LNCaP clone FGC (cell line): ENCODE measurements around the gene TNFRSF4.

ENCODE experiments used
- DNase-seq: peaks from one replicate; pipeline ENCODE4 v3.0.0-alpha.2; 2011; ENCODE audit warnings: low read depth
- H3K4me3 ChIP-seq: 2 replicates; pipeline ENCODE4 v1.5.1; 2011; ENCODE audit warnings: mild to moderate bottlenecking, low read depth, low read length, control low read depth
- TF ChIP-seq, protein P1 (sequence below): IDR thresholded peaks from 2 replicates; pipeline ENCODE4 v1.5.1; 2012; ENCODE audit warnings: mild to moderate bottlenecking; ENCODE audit not compliant: control insufficient read depth, insufficient read depth; ENCODE audit errors: extremely low read depth

The TNFRSF4 gene

GRCh38 chr1:1194723-1195122 lies 19.2 kb downstream of the TNFRSF4 start:
- no peak for DNase-seq
- H3K4me3 ChIP-seq = no peak overlapping the region
- TF ChIP-seq, protein P1, sequence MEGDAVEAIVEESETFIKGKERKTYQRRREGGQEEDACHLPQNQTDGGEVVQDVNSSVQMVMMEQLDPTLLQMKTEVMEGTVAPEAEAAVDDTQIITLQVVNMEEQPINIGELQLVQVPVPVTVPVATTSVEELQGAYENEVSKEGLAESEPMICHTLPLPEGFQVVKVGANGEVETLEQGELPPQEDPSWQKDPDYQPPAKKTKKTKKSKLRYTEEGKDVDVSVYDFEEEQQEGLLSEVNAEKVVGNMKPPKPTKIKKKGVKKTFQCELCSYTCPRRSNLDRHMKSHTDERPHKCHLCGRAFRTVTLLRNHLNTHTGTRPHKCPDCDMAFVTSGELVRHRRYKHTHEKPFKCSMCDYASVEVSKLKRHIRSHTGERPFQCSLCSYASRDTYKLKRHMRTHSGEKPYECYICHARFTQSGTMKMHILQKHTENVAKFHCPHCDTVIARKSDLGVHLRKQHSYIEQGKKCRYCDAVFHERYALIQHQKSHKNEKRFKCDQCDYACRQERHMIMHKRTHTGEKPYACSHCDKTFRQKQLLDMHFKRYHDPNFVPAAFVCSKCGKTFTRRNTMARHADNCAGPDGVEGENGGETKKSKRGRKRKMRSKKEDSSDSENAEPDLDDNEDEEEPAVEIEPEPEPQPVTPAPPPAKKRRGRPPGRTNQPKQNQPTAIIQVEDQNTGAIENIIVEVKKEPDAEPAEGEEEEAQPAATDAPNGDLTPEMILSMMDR = no peak

DNA sequence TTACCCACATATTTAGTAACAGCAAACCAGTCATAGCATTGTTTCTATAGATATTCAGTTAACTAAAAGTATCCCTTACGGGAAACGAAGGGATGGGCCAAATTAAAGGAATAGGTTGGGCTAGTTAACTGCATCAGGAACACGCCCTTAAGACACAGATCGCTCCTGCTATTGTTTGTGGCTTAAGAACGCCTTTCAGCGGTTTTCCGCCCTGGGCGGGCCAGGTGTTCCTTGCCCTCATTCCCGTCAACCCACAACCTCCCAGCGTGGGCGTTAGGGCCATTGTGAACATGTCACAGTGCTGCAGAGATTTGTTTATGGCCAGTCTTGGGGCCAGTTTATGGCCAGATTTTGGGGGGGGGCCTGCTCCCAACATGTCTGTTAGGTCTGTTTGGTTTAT lies 22.2 kb downstream of the TNFRSF4 start:
- TF ChIP-seq, protein P1 = no peak
- no peak for DNase-seq
- no peak overlapping the region for H3K4me3 ChIP-seq

GRCh38 chr1:1189111-1189510 lies 24.8 kb downstream of the TNFRSF4 start:
- no peak overlapping the region for H3K4me3 ChIP-seq
- no peak for DNase-seq
- TF ChIP-seq, protein P1 = no peak

GRCh38 chr1:1187938-1188337 lies 26.0 kb downstream of the TNFRSF4 start:
- TF ChIP-seq, protein P1 = no peak
- H3K4me3 ChIP-seq = no peak overlapping the region
- no peak for DNase-seq

- no peak overlapping the region for H3K4me3 ChIP-seq
- no peak for DNase-seq
- TF ChIP-seq, protein P1 = no peak
These were observed 28.7 kb downstream of the TNFRSF4 start for GRCh38 chr1:1185101-1185765.

GRCh38 chr1:1183833-1184775 lies 29.8 kb downstream of the TNFRSF4 start:
- H3K4me3 ChIP-seq = no peak overlapping the region
- no peak for DNase-seq
- TF ChIP-seq, protein P1 = no peak
